Transverse colon (tissue), 4 donors: ENCODE measurements around the gene ITGB2. TPM values are rescaled to one million over a fixed set of nuclear protein-coding genes. Genes with fewer than 3 reads are reported as not detected.
A peak's percentile ranks its signal among the peaks of the same experiment; 100 is the strongest.

Experiments used
- DNase-seq: peaks from one replicate; pipeline ENCODE4 v3.0.0-alpha.2; 2019
- H3K27ac ChIP-seq, 4 donors: fragments of 200-600 bp; sonication (generic); 2 replicates each; pipeline ENCODE4 v1.5.1; 2016 to 2018; ENCODE audit warnings: inconsistent platforms in 4 of 4
- H3K27me3 ChIP-seq: fragments of 200-600 bp; sonication (generic); 2 replicates; pipeline ENCODE4 v1.5.1; 2017; ENCODE audit warnings: inconsistent platforms
- H3K36me3 ChIP-seq, 4 donors: fragments of 200-600 bp; sonication (generic); 2 replicates each; pipeline ENCODE4 v1.5.1; 2017 to 2019; ENCODE audit warnings: inconsistent platforms in 4 of 4
- H3K4me1 ChIP-seq, 4 donors: fragments of 200-600 bp; sonication (generic); 2 replicates each; pipeline ENCODE4 v1.5.1; 2017 to 2020; ENCODE audit warnings: inconsistent platforms in 4 of 4
- H3K4me3 ChIP-seq, 4 donors: fragments of 200-600 bp; sonication (generic); 1 replicate in 1 of 4; 2 replicates in 3 of 4; pipeline versions ENCODE4 v1.5.1 to v1.6.1; 2017 to 2019; ENCODE audit warnings: inconsistent platforms in 4 of 4
- H3K9me3 ChIP-seq, 2 donors: fragments of 200-600 bp; sonication (generic); 2 replicates each; pipeline ENCODE4 v1.5.1; 2017 to 2019; ENCODE audit warnings: inconsistent platforms in 2 of 2
- EP300 ChIP-seq: sonication (generic); formaldehyde crosslinking; IDR thresholded peaks from one replicate; pipeline ENCODE4 v1.6.1; 2017; ENCODE audit warnings: antibody characterized with exemption, low read depth
- POLR2A ChIP-seq: fragments of 450-650 bp; IDR thresholded peaks from one replicate; pipeline ENCODE4 v1.6.1; 2016; ENCODE audit warnings: antibody characterized with exemption, mild to moderate bottlenecking, moderate library complexity
- POLR2AphosphoS5 ChIP-seq, 3 donors: sonication (generic); formaldehyde crosslinking; IDR thresholded peaks; one replicate each; pipeline ENCODE4 v1.6.1; 2016; ENCODE audit warnings: antibody characterized with exemption in 3 of 3
- WGBS, 2 donors: methylation state at CpG; one replicate each; pipeline ENCODE4 v1.1.5; 2018; ENCODE audit warnings: low coverage in 1 of 2; 5-methylcytosine and 5-hydroxymethylcytosine counted together
- in situ Hi-C, 4 donors: fragments of 200-750 bp; cut with MboI; loops; one replicate each; pipeline versions ENCODE4 v1.15.0 to v1.15.1; 2017; ENCODE audit warnings: low sequenced_read_pairs in 3 of 4, low pct_ligation_motif_present in 1 of 4, low pct_unique_long_range_greater_than_20kb in 1 of 4
- intact Hi-C: fragments of 100-400 bp; cut with DNase I; formaldehyde crosslinking; loops from one replicate; pipeline ENCODE4 v1.15.1; 2023; ENCODE audit warnings: low total_unique reads
- total RNA-seq, 4 donors: library from RNA; depleted of rRNA; stranded (reverse); fragments of >200 nt; gene quantifications; one replicate each; pipeline ENCODE4 v1.1.0, GENCODE V29; 2016
- TF ChIP-seq, protein P1 (sequence below), 5 experiments: fragments of 200-600 bp in 3 of 5; fragments of 450-650 bp in 2 of 5; sonication (generic) in 3 of 5; IDR thresholded peaks; 1 replicate in 2 of 5; 2 replicates in 3 of 5; pipeline ENCODE4 v1.5.1; 2016 to 2017; ENCODE audit warnings: antibody characterized with exemption in 5 of 5, inconsistent platforms in 3 of 5, mild to moderate bottlenecking in 2 of 5, moderate library complexity in 1 of 5

The ITGB2 gene
- total RNA-seq, 4 donors from 2014 or later: 14.2 to 32.4 (median 24.9) TPM

DNA sequence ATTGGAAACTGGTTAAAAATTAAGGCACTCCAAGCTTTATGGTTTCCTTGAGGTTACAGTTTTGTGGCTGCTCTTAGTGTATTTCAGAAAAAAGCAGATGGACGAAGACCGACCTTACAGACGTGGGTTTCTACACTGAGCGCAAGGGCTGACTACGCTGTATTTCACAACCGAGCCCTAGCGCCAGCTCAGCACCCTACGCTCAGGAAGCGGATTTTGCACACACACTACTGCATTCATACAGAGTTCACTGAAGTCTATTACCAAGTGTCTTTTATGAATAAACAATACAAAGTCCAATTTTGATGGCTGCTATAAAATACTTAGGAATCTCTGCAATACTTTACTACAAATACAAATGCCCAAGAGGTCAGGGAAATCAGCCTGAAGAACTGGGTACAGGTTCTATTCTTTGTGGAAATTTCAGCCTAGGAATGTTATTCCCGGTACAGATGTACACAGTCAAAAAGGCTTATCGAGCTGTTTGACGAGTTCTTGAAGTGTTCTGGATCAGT lies 71.0 kb downstream of the ITGB2 start:
- intact Hi-C loops: no loop called here
- peak overlapping the region; percentile 54 to 77 (median 62) for H3K27ac ChIP-seq

GRCh38 chr21:44848821-44849521 lies 71.7 kb downstream of the ITGB2 start:
- 89% methylated on average over 31 of the region's 36 CpGs; no CpG with 5 or more reads in 1 of the 2 donors for WGBS, 2 donors
- H3K27ac ChIP-seq: peak overlapping the region; percentile 54 to 77 (median 62)

More for the DNA sequence above, 71.0 kb downstream of the ITGB2 start:
- Histone ChIP-seq H3K36me3 (peaks cover 0 to 17% (median 8%) of the 10 kb centered on the region in 4 donors), H3K4me3 (no peak overlapping the region), H3K4me1 (peaks cover 16 to 72% (median 58%) of the 10 kb centered on the region in 4 donors), H3K27me3 (no peaks in the 10 kb centered on the region), H3K9me3 (no peaks in the 10 kb centered on the region)
- in situ Hi-C loops: no loop called here
- TF ChIP-seq POLR2AphosphoS5 (IDR thresholded peaks at IDR 0.05): peak in 2 of 3 donors; percentile 49 to 57
- TF ChIP-seq EP300: no peak
- WGBS, 2 donors: 60 to 91% methylated on average over 7 to 12 of the region's 12 CpGs
- DNase-seq: peak; percentile 75

GRCh38 chr21:44847261-44848056 lies 73.2 kb downstream of the ITGB2 start:
- H3K27me3 ChIP-seq: no peaks in the 10 kb centered on the region
- intact Hi-C loops (no loop called here), in situ Hi-C loops (no loop called here)
- TF ChIP-seq POLR2AphosphoS5 (IDR thresholded peaks at IDR 0.05) (no peak), EP300 (no peak), POLR2A (no peak)
- TF ChIP-seq, protein P1, sequence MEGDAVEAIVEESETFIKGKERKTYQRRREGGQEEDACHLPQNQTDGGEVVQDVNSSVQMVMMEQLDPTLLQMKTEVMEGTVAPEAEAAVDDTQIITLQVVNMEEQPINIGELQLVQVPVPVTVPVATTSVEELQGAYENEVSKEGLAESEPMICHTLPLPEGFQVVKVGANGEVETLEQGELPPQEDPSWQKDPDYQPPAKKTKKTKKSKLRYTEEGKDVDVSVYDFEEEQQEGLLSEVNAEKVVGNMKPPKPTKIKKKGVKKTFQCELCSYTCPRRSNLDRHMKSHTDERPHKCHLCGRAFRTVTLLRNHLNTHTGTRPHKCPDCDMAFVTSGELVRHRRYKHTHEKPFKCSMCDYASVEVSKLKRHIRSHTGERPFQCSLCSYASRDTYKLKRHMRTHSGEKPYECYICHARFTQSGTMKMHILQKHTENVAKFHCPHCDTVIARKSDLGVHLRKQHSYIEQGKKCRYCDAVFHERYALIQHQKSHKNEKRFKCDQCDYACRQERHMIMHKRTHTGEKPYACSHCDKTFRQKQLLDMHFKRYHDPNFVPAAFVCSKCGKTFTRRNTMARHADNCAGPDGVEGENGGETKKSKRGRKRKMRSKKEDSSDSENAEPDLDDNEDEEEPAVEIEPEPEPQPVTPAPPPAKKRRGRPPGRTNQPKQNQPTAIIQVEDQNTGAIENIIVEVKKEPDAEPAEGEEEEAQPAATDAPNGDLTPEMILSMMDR (IDR thresholded peaks at IDR 0.05): no peak
- peaks cover 0 to 13% (median 6%) of the 10 kb centered on the region in 4 donors for H3K36me3 ChIP-seq
- H3K9me3 ChIP-seq: no peaks in the 10 kb centered on the region
- 87% methylated on average over 24 of the region's 24 CpGs; no CpG with 5 or more reads in 1 of the 2 donors for whole genome bisulfite sequencing, 2 donors
- H3K4me1 ChIP-seq: peaks cover 16 to 55% (median 44%) of the 10 kb centered on the region in 4 donors
- no peak for DNase-seq
- no peak overlapping the region for H3K4me3 ChIP-seq
- no peak overlapping the region for H3K27ac ChIP-seq

More at GRCh38 chr21:44848821-44849521, 71.7 kb downstream of the ITGB2 start:
- H3K36me3 ChIP-seq: peaks cover 0 to 13% (median 6%) of the 10 kb centered on the region in 4 donors
- no peaks in the 10 kb centered on the region for H3K27me3 ChIP-seq
- peaks cover 16 to 70% (median 58%) of the 10 kb centered on the region in 4 donors for H3K4me1 ChIP-seq
- no peak for DNase-seq
- TF ChIP-seq EP300 (no peak), POLR2AphosphoS5 (IDR thresholded peaks at IDR 0.05) (no peak), POLR2A (no peak)
- TF ChIP-seq, protein P1 (IDR thresholded peaks at IDR 0.05): no peak
- intact Hi-C loops: no loop called here
- no peaks in the 10 kb centered on the region for H3K9me3 ChIP-seq
- no peak overlapping the region for H3K4me3 ChIP-seq
- in situ Hi-C loops: no loop called here

DNA sequence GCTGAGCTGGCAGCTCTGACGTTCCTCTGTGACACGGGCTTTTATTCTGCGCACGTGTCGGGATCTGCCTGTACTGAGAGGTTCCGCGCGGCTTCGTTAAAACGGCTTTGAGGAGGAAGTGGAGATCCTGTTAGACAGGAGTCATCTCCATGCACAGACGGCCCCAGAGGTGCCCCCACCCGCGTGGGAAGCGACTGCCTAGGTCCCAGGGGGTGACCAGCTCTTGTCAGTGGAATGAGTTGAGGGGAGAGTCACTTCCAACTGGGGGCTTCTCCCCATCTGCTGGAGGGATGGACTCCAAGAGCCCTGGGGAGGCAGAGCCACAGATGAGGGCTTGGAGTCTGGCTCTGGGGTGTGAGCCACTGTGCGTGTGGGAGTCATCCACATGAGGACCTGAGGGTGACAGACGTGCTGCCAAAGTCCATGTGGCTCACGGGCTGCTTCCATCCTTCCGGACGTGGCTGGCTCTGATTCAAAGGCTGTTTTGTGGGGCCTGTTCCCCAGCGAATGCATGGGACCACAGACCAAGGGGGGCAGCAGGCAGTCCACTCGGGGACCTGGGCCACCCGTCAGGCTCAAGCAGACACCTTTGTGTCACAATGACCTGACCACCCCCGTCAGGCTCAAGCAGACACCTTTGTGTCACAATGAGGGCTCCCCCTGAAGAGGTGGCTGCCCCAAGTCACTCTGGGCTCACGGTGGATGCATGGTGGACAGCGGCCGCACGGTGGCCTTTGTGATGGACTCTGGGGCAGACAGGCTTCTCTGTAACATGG lies 74.0 kb downstream of the ITGB2 start:
- intact Hi-C loops: no loop called here
- in situ Hi-C loops: no loop called here
- TF ChIP-seq EP300 (no peak), POLR2A (no peak), POLR2AphosphoS5 (IDR thresholded peaks at IDR 0.05) (no peak)
- TF ChIP-seq, protein P1 (IDR thresholded peaks at IDR 0.05): no peak
- peaks cover 16 to 52% (median 41%) of the 10 kb centered on the region in 4 donors for H3K4me1 ChIP-seq
- no peaks in the 10 kb centered on the region for H3K9me3 ChIP-seq
- H3K27me3 ChIP-seq: no peaks in the 10 kb centered on the region
- H3K4me3 ChIP-seq: no peak overlapping the region
- 36 to 39% methylated on average over 14 to 25 of the region's 27 CpGs for whole genome bisulfite sequencing, 2 donors
- peak; percentile 61 for DNase-seq
- H3K27ac ChIP-seq: peak overlapping the region in 1 of 4 donors; percentile 22
- H3K36me3 ChIP-seq: peaks cover 0 to 13% (median 6%) of the 10 kb centered on the region in 4 donors
